HG03159 (cell line): ENCODE data around the gene MAN1A1.
A peak's percentile ranks its signal among the peaks of the same experiment; 100 is the strongest.

Source experiments
- ATAC-seq: cut with Tn5 transposase; IDR thresholded peaks from one replicate; pipeline ENCODE4 v1.9.1; 2021; ENCODE audit warnings: mild to moderate bottlenecking, moderate library complexity; ENCODE audit not compliant: unreplicated experiment

Gene MAN1A1

DNA sequence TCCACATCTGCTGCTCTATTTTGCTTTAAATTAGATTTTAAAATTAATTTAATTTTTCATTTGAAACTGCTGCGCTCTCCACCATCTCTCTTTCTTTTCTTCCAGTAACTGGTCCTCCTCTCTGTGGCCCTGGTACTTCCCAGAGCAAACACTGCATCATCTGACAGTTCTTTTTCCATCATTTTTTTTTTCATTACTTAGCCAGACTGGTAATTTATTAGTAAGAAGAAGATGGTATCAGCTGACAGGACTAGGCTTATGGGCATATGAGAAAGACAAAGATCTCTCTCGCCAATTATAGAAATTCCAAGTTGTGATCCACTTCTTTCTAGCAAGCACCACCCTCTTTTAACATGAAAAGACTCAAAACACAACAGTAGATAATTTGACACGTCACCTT, 197.4 kb downstream of the MAN1A1 start:
- no peak for ATAC-seq

- no peak for ATAC-seq
These were observed 200.6 kb downstream of the MAN1A1 start for GRCh38 chr6:119148825-119149525.

- ATAC-seq = no peak
These were observed 201.3 kb downstream of the MAN1A1 start for GRCh38 chr6:119148098-119148824.

DNA sequence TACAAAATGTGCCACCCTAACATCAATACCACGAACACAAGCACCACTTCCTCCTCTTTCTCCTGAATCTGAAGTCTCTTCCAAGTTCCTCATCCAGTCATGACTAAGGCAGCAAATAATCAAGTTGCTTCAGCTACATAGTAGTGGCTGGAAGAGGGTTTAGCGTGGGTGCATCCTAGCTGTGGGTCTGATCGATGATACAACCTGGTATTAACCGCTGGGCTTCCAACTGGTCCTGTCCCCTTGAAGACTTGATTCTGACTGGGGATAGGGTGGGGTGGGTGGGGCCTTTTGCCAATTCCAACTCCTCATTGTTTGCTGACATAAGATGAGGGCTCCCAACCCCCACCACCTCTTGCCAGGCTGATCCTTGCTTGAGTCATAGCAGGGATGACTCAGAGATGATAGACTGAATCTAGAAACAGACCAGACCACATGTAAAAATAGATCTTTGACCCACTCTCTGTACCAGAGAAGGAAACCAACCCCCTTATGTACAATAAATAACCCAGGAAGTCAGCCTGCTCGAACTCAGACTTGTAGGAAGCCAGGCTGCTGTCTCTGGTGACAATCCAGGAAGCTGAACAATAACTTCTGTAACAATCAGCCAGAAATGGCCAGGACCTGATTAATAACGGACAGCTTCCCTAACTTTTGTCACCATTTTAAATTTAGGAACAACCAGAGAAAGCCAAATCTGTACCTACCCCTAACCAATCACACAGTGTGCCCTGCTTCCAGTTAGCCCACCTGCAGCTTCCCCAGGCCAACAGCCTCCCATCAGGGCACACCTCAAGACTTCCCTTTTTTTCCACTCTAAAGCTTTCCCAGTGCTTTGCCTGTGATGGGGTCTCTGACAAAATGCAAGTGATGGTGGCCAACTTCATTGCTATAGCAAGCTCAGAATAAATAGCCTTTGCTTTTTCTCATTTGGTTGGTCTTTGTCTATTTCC, 202.2 kb downstream of the MAN1A1 start:
- peak; percentile 99 for ATAC-seq

DNA sequence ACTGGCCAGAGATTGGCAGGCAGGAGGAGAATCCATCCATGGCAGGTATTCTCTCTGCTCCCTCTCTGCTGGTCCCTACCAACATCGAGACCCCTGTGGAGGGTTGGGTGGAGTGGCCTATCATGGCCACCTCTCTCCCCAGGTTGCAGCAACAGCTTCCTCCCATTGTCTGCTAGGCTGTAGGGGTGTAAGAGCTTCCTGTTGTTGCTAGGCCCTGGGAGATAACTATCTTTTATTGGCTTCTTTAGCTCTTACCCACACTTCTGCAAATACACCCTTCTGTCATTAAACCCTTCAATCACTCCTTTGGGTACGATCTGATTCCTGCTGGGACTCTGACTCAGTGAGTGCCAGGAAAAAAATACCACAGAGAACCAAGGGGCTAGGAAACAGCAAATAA, 204.4 kb downstream of the MAN1A1 start:
- ATAC-seq = no peak

DNA sequence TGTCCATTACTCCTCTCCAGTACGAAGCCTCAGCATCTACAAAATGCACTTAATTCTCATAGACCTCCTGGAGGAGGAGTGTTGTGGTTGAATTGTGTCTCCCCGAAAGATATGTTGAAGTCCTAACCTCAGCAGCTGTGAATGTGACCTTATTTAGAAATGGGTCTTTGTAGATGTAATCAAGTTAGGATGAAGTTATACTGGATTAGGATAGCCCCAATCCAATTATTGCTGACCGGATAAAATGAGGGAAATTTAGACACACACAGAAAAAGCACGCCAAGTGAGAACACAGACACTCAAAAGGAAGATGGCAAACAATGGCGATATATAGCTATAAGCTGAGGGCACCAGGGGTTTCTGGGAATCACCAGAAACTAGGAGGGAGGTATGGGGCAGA, 206.9 kb downstream of the MAN1A1 start:
- ATAC-seq = no peak

DNA sequence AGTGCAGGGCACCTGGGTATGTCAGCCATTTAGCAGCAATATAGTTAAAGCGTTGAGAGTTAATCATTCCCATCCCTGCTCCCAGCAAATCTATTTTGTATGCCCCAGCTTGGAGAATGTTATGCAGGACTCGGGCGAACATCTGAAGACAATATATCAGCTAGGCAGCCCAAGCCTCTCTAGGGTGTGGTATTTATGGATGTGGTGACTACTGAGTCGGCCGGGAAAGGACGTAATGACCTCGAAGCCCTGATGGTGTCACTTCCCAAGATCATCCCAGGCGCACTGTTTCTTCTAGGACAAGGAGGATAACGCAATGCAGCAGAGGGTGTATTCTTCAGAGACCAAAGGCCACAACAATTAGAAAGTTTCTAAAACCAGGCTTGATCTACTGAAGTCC, 207.5 kb downstream of the MAN1A1 start:
- ATAC-seq = no peak

GRCh38 chr6:119140196-119141140, 209.1 kb downstream of the MAN1A1 start:
- no peak for ATAC-seq

DNA sequence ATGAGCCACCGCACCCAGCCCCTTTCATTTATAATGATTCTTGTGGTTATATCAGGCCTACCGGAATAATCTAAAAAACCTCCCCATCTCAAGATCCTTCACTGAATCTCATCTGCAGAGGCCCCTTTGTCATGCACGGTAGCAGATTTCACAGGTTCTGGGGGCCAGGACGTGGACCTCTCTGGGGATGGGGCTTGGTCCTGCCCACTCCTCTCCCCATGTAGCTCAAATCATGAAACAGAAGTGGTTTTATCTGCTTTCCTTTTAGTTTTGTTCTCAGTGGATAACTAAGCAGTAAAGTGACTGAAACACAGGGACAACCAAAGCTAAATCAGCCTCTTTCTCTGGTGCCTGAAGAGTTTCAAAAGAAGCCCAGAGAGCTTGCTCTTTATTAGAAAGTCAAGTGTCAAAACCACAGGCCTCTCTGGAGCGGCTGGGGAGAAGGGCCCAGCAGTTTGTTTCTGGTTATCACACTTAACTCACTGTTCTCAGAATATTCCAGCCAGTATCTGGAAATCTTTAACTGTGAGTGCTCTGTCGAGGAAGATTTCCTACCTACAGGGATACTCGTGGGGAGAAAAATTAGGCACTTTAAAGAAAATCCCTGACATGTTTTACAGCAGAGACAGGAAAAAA, 210.5 kb downstream of the MAN1A1 start:
- ATAC-seq = peak; percentile 67

DNA sequence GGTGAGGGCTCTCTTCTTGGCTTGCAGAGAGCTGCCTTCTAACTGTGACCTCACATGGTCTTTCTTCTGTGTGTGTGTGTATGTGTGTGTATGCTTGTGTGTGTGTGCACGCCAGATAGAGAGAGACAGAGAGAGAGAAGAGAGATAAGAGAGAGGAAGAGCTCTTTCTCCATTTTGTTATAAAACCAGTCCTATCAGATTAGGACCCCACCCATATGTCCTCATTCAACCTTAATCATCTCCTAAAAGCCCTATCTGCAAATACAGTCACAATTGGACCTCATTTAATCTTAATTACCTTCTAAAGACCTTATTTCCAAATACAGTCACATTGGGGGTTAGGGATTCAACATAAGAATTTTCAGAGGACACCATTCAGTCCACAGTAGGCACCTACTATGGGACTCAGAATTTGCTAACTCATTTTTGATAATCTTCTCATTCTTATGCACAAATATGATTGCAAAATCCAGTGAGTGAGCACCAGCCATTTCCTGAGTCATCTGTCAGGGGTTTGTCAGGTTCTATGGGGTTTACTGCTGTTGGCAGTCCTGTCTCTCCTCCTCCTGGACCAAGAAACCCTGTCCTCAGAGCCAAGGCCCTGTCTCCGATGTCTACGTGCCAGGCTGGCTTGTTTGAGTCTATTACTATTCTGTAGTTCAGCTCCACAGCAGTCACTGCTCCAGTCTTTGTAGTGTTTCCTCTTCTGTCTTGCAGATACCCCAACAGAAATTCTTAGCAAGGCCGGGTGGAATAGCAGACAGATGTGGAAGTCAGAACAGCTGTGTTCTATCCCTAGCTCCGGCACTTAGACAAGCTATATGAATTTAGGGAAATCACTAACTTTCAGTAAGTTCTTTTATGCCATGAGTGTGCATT, 212.1 kb downstream of the MAN1A1 start:
- no peak for ATAC-seq

DNA sequence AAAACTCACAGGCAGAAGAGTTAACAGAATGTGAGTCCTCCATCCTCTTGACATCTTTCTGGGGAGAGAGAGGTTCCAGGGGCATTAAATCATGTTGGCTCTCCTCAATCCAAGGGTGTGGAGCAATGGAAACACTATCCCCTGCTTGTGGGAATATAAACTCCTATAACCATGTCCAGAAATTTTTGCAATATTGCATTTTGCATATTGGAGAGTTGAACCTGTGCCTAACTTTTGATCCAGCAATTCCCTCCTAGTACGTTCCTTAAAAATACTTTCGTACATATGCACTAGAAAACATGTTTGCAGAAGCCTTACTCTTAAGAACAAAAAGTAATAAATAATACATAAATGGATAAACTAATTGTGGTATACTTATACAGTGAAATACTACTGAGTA, 214.8 kb downstream of the MAN1A1 start:
- ATAC-seq = no peak

- no peak for ATAC-seq
These were observed 216.2 kb downstream of the MAN1A1 start for GRCh38 chr6:119133400-119133799.

DNA sequence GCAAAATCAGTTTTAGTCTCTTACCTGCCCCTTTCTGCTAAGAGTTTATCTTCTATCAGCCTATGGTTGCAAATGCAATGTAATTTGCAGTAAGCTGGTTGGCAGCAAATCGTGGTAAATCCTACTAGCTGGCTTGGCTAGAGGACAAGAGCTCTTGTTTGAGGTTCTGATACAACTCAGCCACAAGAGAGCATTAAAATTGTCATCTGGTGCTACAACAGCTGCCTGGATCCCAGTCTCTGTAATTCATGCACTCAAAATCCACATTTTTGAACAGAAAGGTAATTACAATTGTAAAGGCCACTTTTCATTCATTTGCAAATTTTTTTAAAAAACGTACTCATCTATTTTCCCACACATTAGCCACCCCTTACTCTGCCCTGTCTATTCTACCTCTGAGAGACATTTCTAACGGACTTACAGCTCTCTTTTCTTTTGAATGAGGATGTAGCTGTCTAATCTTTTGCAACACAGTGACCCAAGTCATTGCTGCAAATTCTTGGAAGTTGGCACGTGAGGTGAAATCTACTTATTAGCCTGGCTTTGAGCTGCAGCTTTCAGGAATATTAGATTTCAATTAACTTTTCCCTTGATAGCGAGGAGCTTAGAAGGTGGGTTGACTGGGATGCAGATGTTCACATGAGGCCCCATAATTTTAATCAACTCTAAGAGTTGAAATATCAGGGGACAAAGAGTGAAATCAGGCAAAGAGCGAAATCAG, 217.1 kb downstream of the MAN1A1 start:
- no peak for ATAC-seq

DNA sequence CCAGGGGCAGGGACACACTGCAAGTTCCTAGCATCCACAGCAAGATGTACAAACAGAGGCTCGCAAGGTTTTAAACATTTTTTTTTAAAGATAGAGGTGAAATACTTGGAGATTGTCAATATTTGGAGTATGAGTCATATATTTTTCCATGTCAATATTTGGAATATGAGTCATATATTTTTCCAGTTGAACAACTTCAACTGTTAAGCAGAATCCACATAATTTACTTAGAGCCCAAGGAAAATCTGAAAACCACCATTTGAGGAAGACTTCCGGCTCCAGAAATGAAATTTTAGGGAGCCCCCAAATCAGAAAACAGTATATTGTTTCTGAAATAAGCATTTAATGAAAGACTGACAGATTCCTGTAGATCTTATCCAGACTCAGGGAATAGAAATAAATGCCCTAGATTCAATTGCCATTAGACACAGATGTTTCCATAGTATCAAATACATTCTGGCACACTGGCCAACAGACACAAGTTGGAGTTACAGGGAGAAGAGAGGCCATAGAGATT, 219.5 kb downstream of the MAN1A1 start:
- peak; percentile 7 for ATAC-seq

DNA sequence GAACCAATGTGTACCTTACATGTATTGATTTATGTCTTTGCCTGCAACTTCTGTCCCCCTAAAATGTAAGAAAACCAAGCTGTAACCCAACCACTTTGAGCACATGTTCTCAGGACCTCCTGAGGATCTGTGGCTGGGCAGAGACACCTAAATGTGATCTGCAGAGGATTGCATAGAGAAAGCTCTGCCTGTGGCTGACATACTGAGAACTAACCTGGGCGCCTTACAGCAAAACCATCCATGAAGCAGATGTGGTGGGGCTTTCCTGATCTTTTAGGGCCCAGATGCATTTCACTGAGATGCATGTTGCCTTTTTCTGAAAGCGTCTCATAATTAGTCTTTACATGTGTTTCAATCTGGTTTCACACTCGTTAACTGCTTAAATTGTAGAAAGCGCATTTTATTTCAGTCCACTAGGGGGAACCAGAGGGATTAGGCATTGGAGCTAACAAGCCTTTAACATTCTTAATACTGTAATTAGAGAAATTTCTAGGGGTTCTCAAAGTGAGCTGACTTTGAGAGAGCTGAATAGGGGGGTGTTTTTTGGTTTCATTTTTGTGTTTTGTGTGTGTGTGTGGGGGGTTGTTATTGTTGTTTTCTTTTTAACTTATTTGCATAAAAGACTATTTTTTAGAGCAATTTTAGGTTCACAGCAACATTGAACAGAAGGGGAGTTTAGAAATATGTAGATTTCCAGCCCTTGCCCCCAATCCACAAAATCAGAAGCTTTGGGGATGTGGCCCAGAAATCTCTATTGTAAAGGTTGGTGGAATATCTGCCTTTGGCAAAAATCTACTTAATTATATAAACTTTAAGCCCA, 220.2 kb downstream of the MAN1A1 start:
- ATAC-seq = peak; percentile 85

GRCh38 chr6:119128252-119128912, 221.2 kb downstream of the MAN1A1 start:
- ATAC-seq = no peak

DNA sequence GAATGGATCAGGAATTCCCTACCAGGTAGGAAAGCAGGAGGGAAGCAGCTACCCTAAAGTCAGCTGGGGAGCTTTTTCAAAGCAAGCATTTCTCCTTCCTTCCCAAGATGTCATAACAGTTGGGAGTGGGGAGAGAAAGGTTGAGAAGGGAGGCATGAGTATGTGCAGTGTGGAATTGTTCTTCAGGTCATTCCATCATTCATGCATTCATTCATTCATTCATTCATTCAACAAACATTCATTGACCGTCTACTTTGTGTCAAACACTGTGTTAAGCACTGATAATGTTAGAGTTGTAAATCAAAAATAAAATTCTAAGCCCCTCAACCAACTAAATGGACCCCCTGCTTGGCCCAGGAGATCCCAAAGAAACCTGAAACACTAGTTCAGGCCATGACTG, 221.9 kb downstream of the MAN1A1 start:
- ATAC-seq = no peak
